ENCODE data around the gene TRIM66.

GRCh38 chr11:8656291-8656690, 26.2 kb downstream of the TRIM66 start:
- TF ChIP-seq POLR2A (IDR thresholded peaks at IDR 0.05) (no peak), CTCF (IDR thresholded peaks at IDR 0.05) (no peak)

All from thyroid gland (tissue), 4 donors.